A549 (cell line): ENCODE measurements around the gene NFIA. TPM values are rescaled to one million over a fixed set of nuclear protein-coding genes. Genes with fewer than 3 reads are reported as not detected.

Experiments used
- ATAC-seq, 2 experiments: fragments of 200-7000 bp in 1 of 2; fragments of >200 bp in 1 of 2; cut with Nextera tagmentation in 1 of 2; cut with Tn5 transposase in 1 of 2; 3 replicates each; pipeline versions ENCODE4 v1.8.0 to v1.9.1; 2018 to 2020; ENCODE audit warnings: mild to moderate bottlenecking in 1 of 2, moderate library complexity in 1 of 2
- CTCF ChIA-PET: fragments of 300-600 bp; sonication (Branson Sonifier 250); formaldehyde crosslinking; extraction: SDS; loops from one replicate; lab custom pipeline; 2021; ENCODE audit warnings: antibody characterized with exemption, inconsistent platforms; lab: Yijun Ruan, JAX
- POLR2A ChIA-PET: fragments of 350-600 bp; formaldehyde crosslinking; extraction: SDS; loops from one replicate; lab custom pipeline; 2021; ENCODE audit warnings: antibody characterized with exemption, inconsistent platforms; lab: Yijun Ruan, JAX
- DNase-seq, 2 experiments: peaks; one replicate each; pipeline versions ENCODE4 v3.0.0 to v3.0.0-alpha.2; 2011 to 2016; ENCODE audit warnings: low read depth in 1 of 2, low spot score in 1 of 2
- FAIRE-seq: peaks from 2 replicates; lab custom pipeline; 2011; peaks lifted over from hg19 to GRCh38; lab: Jason Lieb, UNC
- H3K27ac ChIP-seq, 2 experiments: fragments of >200 bp; sonication (Bioruptor Twin); formaldehyde crosslinking; 3 replicates each; pipeline ENCODE4 v1.5.1; 2016 to 2017
- H3K4me1 ChIP-seq: fragments of >200 bp; sonication (Bioruptor Twin); formaldehyde crosslinking; 3 replicates; pipeline ENCODE4 v1.6.1; 2016
- H3K4me2 ChIP-seq: fragments of >200 bp; sonication (Bioruptor Twin); formaldehyde crosslinking; 3 replicates; pipeline ENCODE4 v1.6.1; 2016
- H3K4me3 ChIP-seq: fragments of >200 bp; sonication (Bioruptor Twin); formaldehyde crosslinking; 3 replicates; pipeline ENCODE4 v1.5.1; 2016
- H3K9me3 ChIP-seq: fragments of >200 bp; sonication (Bioruptor Twin); formaldehyde crosslinking; 3 replicates; pipeline ENCODE4 v1.6.1; 2016
- CTCF ChIP-seq: fragments of >200 bp; sonication (Bioruptor Twin); formaldehyde crosslinking; IDR thresholded peaks from 3 replicates; pipeline ENCODE4 v1.5.1; 2016
- E2F6 ChIP-seq: IDR thresholded peaks from 2 replicates; pipeline ENCODE4 v1.6.1; 2012; ENCODE audit warnings: low read depth, borderline replicate concordance
- EHMT2 ChIP-seq: fragments of 200-600 bp; sonication (generic); IDR thresholded peaks from 2 replicates; pipeline ENCODE4 v1.6.1; 2016; ENCODE audit warnings: antibody characterized with exemption, low read depth, mild to moderate bottlenecking, moderate library complexity
- EP300 ChIP-seq, 2 experiments: fragments of >200 bp; sonication (Bioruptor Twin); formaldehyde crosslinking; IDR thresholded peaks; 2 replicates in 1 of 2; 3 replicates in 1 of 2; pipeline ENCODE4 v1.6.1; 2016 to 2017
- ESRRA ChIP-seq: fragments of 150-350 bp; IDR thresholded peaks from 2 replicates; pipeline ENCODE4 v1.6.1; 2014; ENCODE audit warnings: mild to moderate bottlenecking, low read length, borderline replicate concordance
- FOSB ChIP-seq: fragments of 250-450 bp; sonication (Bioruptor Pico); IDR thresholded peaks from 2 replicates; pipeline ENCODE4 v1.5.0; 2020; ENCODE audit warnings: mild to moderate bottlenecking, moderate library complexity
- FOXS1 ChIP-seq: fragments of 250-450 bp; sonication (Bioruptor Pico); IDR thresholded peaks from 2 replicates; pipeline ENCODE4 v1.5.0; 2020; ENCODE audit warnings: mild to moderate bottlenecking, moderate library complexity
- HOXA7 ChIP-seq: fragments of 250-450 bp; sonication (Bioruptor Pico); IDR thresholded peaks from 2 replicates; pipeline ENCODE4 v1.5.0; 2020; ENCODE audit warnings: mild to moderate bottlenecking, moderate library complexity
- HOXB5 ChIP-seq: fragments of 250-450 bp; sonication (Bioruptor Pico); IDR thresholded peaks from 2 replicates; pipeline ENCODE4 v1.5.0; 2020; ENCODE audit warnings: mild to moderate bottlenecking, moderate library complexity
- KDM1A ChIP-seq: fragments of 200-600 bp; sonication (generic); IDR thresholded peaks from 2 replicates; pipeline ENCODE4 v1.6.1; 2016; ENCODE audit warnings: low read depth, mild to moderate bottlenecking
- KDM5A ChIP-seq: fragments of 200-600 bp; sonication (generic); IDR thresholded peaks from 2 replicates; pipeline ENCODE4 v1.6.1; 2016; ENCODE audit warnings: antibody characterized with exemption, mild to moderate bottlenecking
- MAFK ChIP-seq: fragments of 450-650 bp; IDR thresholded peaks from 2 replicates; pipeline ENCODE4 v1.6.1; 2014; ENCODE audit not compliant: partially characterized antibody
- MAZ ChIP-seq: fragments of 150-350 bp; IDR thresholded peaks from 2 replicates; pipeline ENCODE4 v1.6.1; 2014; ENCODE audit warnings: antibody characterized with exemption, low read depth, low read length, borderline replicate concordance
- MYC ChIP-seq: IDR thresholded peaks from 2 replicates; pipeline ENCODE4 v1.6.1; 2012; ENCODE audit warnings: mild to moderate bottlenecking, inconsistent platforms, low read length, improper control_type of control experiment, borderline replicate concordance
- NPAS2 ChIP-seq: fragments of 250-450 bp; sonication (Bioruptor Pico); IDR thresholded peaks from 2 replicates; pipeline ENCODE4 v1.8.0; 2022; ENCODE audit warnings: mild to moderate bottlenecking, moderate library complexity, borderline replicate concordance
- PHF8 ChIP-seq: fragments of 200-600 bp; sonication (generic); IDR thresholded peaks from 2 replicates; pipeline ENCODE4 v1.6.1; 2016; ENCODE audit warnings: low read depth, mild to moderate bottlenecking, antibody characterized with exemption, moderate library complexity, borderline replicate concordance
- POLR2A ChIP-seq: IDR thresholded peaks from 2 replicates; pipeline ENCODE4 v1.6.1; 2012; ENCODE audit warnings: mild to moderate bottlenecking, low read length
- RAD21 ChIP-seq, 2 experiments: fragments of >200 bp in 1 of 2; sonication (Bioruptor Twin) in 1 of 2; formaldehyde crosslinking in 1 of 2; IDR thresholded peaks in 1 of 2; conservative IDR thresholded peaks in 1 of 2; 2 replicates in 1 of 2; 3 replicates in 1 of 2; pipeline ENCODE4 v1.6.1; 2012 to 2018; ENCODE audit warnings: inconsistent platforms in 1 of 2
- RARB ChIP-seq: fragments of 250-450 bp; sonication (Bioruptor Pico); IDR thresholded peaks from 2 replicates; pipeline ENCODE4 v1.8.0; 2021; ENCODE audit warnings: mild to moderate bottlenecking, moderate library complexity
- RCOR1 ChIP-seq: fragments of 150-350 bp; IDR thresholded peaks from 2 replicates; pipeline ENCODE4 v1.6.1; 2014; ENCODE audit warnings: antibody characterized with exemption, low read length, low read depth
- REST ChIP-seq: fragments of 200-600 bp; sonication (generic); IDR thresholded peaks from 2 replicates; pipeline ENCODE4 v1.6.1; 2016; ENCODE audit warnings: antibody characterized with exemption, mild to moderate bottlenecking, moderate library complexity
- SMC3 ChIP-seq: fragments of >200 bp; sonication (Bioruptor Twin); formaldehyde crosslinking; IDR thresholded peaks from 3 replicates; pipeline ENCODE4 v1.6.1; 2018; ENCODE audit warnings: inconsistent platforms
- SREBF2 ChIP-seq: fragments of 450-650 bp; IDR thresholded peaks from 2 replicates; pipeline ENCODE4 v1.6.1; 2014; ENCODE audit warnings: mild to moderate bottlenecking, moderate library complexity
- ZC3H11A ChIP-seq: fragments of 450-650 bp; IDR thresholded peaks from 2 replicates; pipeline ENCODE4 v1.6.1; 2014; ENCODE audit warnings: antibody characterized with exemption, mild to moderate bottlenecking
- ZNF302 ChIP-seq: fragments of 250-450 bp; sonication (Bioruptor Pico); IDR thresholded peaks from 2 replicates; pipeline ENCODE4 v1.9.0; 2021; ENCODE audit warnings: inconsistent platforms, mild to moderate bottlenecking, moderate library complexity
- ZSCAN20 ChIP-seq: fragments of 250-450 bp; sonication (Bioruptor Pico); IDR thresholded peaks from 2 replicates; pipeline ENCODE4 v1.8.0; 2022; ENCODE audit warnings: mild to moderate bottlenecking, moderate library complexity
- WGBS: methylation state at CpG from one replicate; pipeline ENCODE4 v1.1.6; 2017; ENCODE audit errors: missing lambda C conversion rate; 5-methylcytosine and 5-hydroxymethylcytosine counted together
- polyA plus RNA-seq, 4 experiments: library from polyadenylated mRNA; depleted of rRNA in 3 of 4; stranded (reverse); fragments of >200 nt; fragmentation: RNase III in 1 of 4; extraction: RNeasy Plus Mini Kit Qiagen cat#74134 plus additional on column Dnase treatment in 1 of 4; gene quantifications; 2 replicates in 3 of 4; 3 replicates in 1 of 4; pipeline ENCODE4 v1.2.3, GENCODE V29; 2011 to 2017

The NFIA gene
- polyA plus RNA-seq, 2 of the 4 experiments (the other 2 are of a cell fraction): 6.5 to 25.8 TPM

GRCh38 chr1:61224609-61225008, 142.2 kb downstream of the NFIA start:
- WGBS: 92% methylated on average over 1 of the region's 1 CpG
- no peak overlapping the region for H3K4me2 ChIP-seq
- no peak overlapping the region for H3K27ac ChIP-seq
- ATAC-seq: no peak
- no peak for FAIRE-seq
- peaks cover 60% of the 10 kb centered on the region for H3K4me1 ChIP-seq
- ChIA-PET POLR2A (no interaction called here), CTCF (interaction anchor here (1.0 kb wide), 1 partner anchor 15 kb away, joined by 3 read pairs; no protein-coding TSS in a partner anchor)
- TF ChIP-seq KDM5A (no peak), CTCF (no peak), SMC3 (no peak), ZC3H11A (no peak), FOSB (no peak), RCOR1 (no peak), NPAS2 (CRISPR knock-in tag) (no peak), HOXA7 (CRISPR knock-in tag) (no peak), RARB (CRISPR knock-in tag) (no peak), REST (no peak), HOXB5 (CRISPR knock-in tag) (no peak)
- no peak for DNase-seq
- H3K9me3 ChIP-seq: no peaks in the 10 kb centered on the region
- no peak overlapping the region for H3K4me3 ChIP-seq

- no peak for ATAC-seq
- no peak for FAIRE-seq
- CTCF ChIA-PET: interaction anchor here (1.0 kb wide), 1 partner anchor 16 kb away, joined by 3 read pairs; no protein-coding TSS in a partner anchor
- peaks cover 66% of the 10 kb centered on the region for H3K4me1 ChIP-seq
- H3K9me3 ChIP-seq: no peaks in the 10 kb centered on the region
- TF ChIP-seq MAFK (peak; percentile 72), KDM1A (no peak)
- TF ChIP-seq, all 56 proteins: peak for 1
- Histone ChIP-seq H3K4me3 (no peak overlapping the region), H3K27ac (no peak overlapping the region), H3K4me2 (no peak overlapping the region)
- DNase-seq: no peak
- WGBS: 96% methylated on average over 9 of the region's 9 CpGs
- POLR2A ChIA-PET: no interaction called here
Observed at GRCh38 chr1:61225478-61225877, 143.1 kb downstream of the NFIA start.

- H3K4me1 ChIP-seq: peaks cover 58% of the 10 kb centered on the region
- CTCF ChIA-PET: interaction anchor here (0.6 to 0.9 kb wide), 2 partner anchors 10 to 13 kb away, joined by 3 read pairs; no protein-coding TSS in a partner anchor
- no peak for FAIRE-seq
- no peak for TF ChIP-seq SREBF2
- no peak for TF ChIP-seq RCOR1
- TF ChIP-seq RAD21 (conservative IDR thresholded peaks at IDR 0.05 in 1 of 2, IDR thresholded peaks at IDR 0.05 in 1 of 2): no peak
- no peak for TF ChIP-seq PHF8
- no peak for TF ChIP-seq KDM5A
- TF ChIP-seq POLR2A: no peak
- TF ChIP-seq ZSCAN20 (CRISPR knock-in tag): no peak
- no peak for TF ChIP-seq ZNF302 (CRISPR knock-in tag)
- no peak for TF ChIP-seq FOXS1 (CRISPR knock-in tag)
- TF ChIP-seq SMC3: no peak
- TF ChIP-seq EHMT2: no peak
- TF ChIP-seq EP300 (IDR thresholded peaks at IDR 0.05): no peak
- no peak for TF ChIP-seq MAZ
- TF ChIP-seq MYC: no peak
- TF ChIP-seq ESRRA: no peak
- TF ChIP-seq E2F6: no peak
- TF ChIP-seq, all 56 proteins: peak for 0
- H3K27ac ChIP-seq: no peak overlapping the region
- POLR2A ChIA-PET: no interaction called here
- no peaks in the 10 kb centered on the region for H3K9me3 ChIP-seq
- WGBS: 69% methylated on average over 12 of the region's 12 CpGs
- no peak overlapping the region for H3K4me3 ChIP-seq
- ATAC-seq (peak; percentile 30 to 64; a peak in 4 of 6 replicates), DNase-seq (peak in 1 of 2 experiments; percentile 13)
- 0 out of 3 replicates have a peak overlapping the region, but pooled peaks have one; percentile 29 for H3K4me2 ChIP-seq
Observed at GRCh38 chr1:61226791-61227567, 144.6 kb downstream of the NFIA start.
